Thyroid gland (tissue), 4 donors: Measurements from ENCODE around the gene PSME1. TPM values are rescaled to one million over a fixed set of nuclear protein-coding genes. Genes with fewer than 3 reads are reported as not detected.

Experiments
- DNase-seq, 2 donors: peaks; one replicate each; pipeline ENCODE4 v3.0.0-alpha.2; 2019
- H3K27ac ChIP-seq, 3 donors: fragments of 200-600 bp; sonication (generic); 1 replicate in 2 of 3; 2 replicates in 1 of 3; pipeline ENCODE4 v1.5.1; 2016 to 2019; ENCODE audit warnings: mild to moderate bottlenecking in 1 of 3, moderate library complexity in 1 of 3
- H3K27me3 ChIP-seq: fragments of 200-600 bp; sonication (generic); one replicate; pipeline ENCODE4 v1.5.1; 2019
- H3K36me3 ChIP-seq, 2 donors: fragments of 200-600 bp; sonication (generic); one replicate each; pipeline ENCODE4 v1.5.1; 2016 to 2019
- H3K4me1 ChIP-seq, 2 donors: fragments of 200-600 bp; sonication (generic); one replicate each; pipeline ENCODE4 v1.5.1; 2017 to 2019
- H3K4me3 ChIP-seq, 3 donors: fragments of 200-600 bp; sonication (generic); replicated peaks in 1 of 3; 1 replicate in 2 of 3; 2 replicates in 1 of 3; pipeline ENCODE4 v1.5.1; 2016; ENCODE audit warnings: mild to moderate bottlenecking in 1 of 3
- H3K9me3 ChIP-seq: fragments of 200-600 bp; sonication (generic); one replicate; pipeline ENCODE4 v1.5.1; 2017
- CTCF ChIP-seq, 6 experiments: fragments of 200-600 bp in 3 of 6; fragments of 450-650 bp in 3 of 6; sonication (generic) in 3 of 6; IDR thresholded peaks; one replicate each; pipeline ENCODE4 v1.5.1; 2016 to 2019; ENCODE audit warnings: antibody characterized with exemption in 6 of 6, mild to moderate bottlenecking in 2 of 6, inconsistent platforms in 1 of 6, moderate library complexity in 1 of 6
- POLR2A ChIP-seq, 2 donors: fragments of 450-650 bp; IDR thresholded peaks; one replicate each; pipeline ENCODE4 v1.6.1; 2017; ENCODE audit warnings: antibody characterized with exemption in 2 of 2, mild to moderate bottlenecking in 2 of 2, moderate library complexity in 1 of 2
- WGBS, 2 donors: methylation state at CpG; one replicate each; pipeline ENCODE4 v1.1.5; 2017; 5-methylcytosine and 5-hydroxymethylcytosine counted together
- intact Hi-C: fragments of 100-400 bp; cut with DNase I; formaldehyde crosslinking; loops from one replicate; pipeline ENCODE4 v1.15.1; 2023
- total RNA-seq, 4 donors: library from RNA; depleted of rRNA; stranded (reverse); fragments of >200 nt; gene quantifications; one replicate each; pipeline ENCODE4 v1.2.3, GENCODE V29; 2016

PSME1 gene
- total RNA-seq, 4 donors from 2014 or later, result 117 to 193 (median 186) TPM

DNA sequence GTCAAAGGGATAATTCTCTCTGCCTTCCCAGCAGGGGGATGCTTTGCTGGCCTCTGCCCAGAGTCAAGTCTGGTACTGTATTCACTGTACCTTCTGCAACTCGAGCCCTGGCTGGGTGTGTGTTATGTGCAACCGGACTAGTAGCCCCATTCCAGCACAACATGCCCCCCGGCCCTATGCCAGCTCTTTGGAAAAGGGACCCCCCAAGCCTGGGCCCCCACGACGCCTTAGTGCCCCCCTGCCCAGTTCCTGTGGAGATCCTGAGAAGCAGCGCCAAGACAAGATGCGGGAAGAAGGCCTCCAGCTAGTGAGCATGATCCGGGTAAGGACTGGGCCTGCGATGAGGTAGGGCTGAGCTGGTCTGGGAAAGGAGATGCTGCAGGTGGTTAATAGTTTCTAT lies 14.6 kb downstream of the PSME1 start:
- no peak for DNase-seq
- Histone ChIP-seq H3K36me3 (peaks cover 33 to 37% of the 10 kb centered on the region in 2 donors), H3K27me3 (no peaks in the 10 kb centered on the region), H3K9me3 (no peaks in the 10 kb centered on the region), H3K27ac (no peak overlapping the region), H3K4me1 (peaks cover 13 to 15% of the 10 kb centered on the region in 2 donors), H3K4me3 (no peak overlapping the region)
- WGBS, 2 donors, result 96 to 97% methylated on average over 9 of the region's 9 CpGs
- TF ChIP-seq CTCF (IDR thresholded peaks at IDR 0.05) (no peak), POLR2A (IDR thresholded peaks at IDR 0.05) (no peak)
- intact Hi-C loops, result no loop called here

GRCh38 chr14:24150993-24151392 lies 15.0 kb downstream of the PSME1 start:
- no peaks in the 10 kb centered on the region for H3K27me3 ChIP-seq
- TF ChIP-seq POLR2A (IDR thresholded peaks at IDR 0.05) (no peak), CTCF (IDR thresholded peaks at IDR 0.05) (no peak)
- no peak overlapping the region for H3K27ac ChIP-seq
- H3K36me3 ChIP-seq, result peaks cover 35 to 42% of the 10 kb centered on the region in 2 donors
- no peaks in the 10 kb centered on the region for H3K9me3 ChIP-seq
- DNase-seq, result no peak
- H3K4me3 ChIP-seq, result no peak overlapping the region
- WGBS, 2 donors, result 88 to 91% methylated on average over 9 of the region's 9 CpGs
- H3K4me1 ChIP-seq, result peaks cover 9 to 11% of the 10 kb centered on the region in 2 donors
- intact Hi-C loops, result no loop called here

GRCh38 chr14:24151404-24152080 lies 15.5 kb downstream of the PSME1 start:
- peaks cover 8% of the 10 kb centered on the region in 2 donors for H3K4me1 ChIP-seq
- H3K36me3 ChIP-seq, result peaks cover 38 to 47% of the 10 kb centered on the region in 2 donors
- H3K9me3 ChIP-seq, result no peaks in the 10 kb centered on the region
- TF ChIP-seq POLR2A (IDR thresholded peaks at IDR 0.05), result no peak
- no peak for TF ChIP-seq CTCF (IDR thresholded peaks at IDR 0.05)
- no peaks in the 10 kb centered on the region for H3K27me3 ChIP-seq
- WGBS, 2 donors, result 95 to 97% methylated on average over 16 of the region's 16 CpGs
- no peak for DNase-seq
- intact Hi-C loops, result no loop called here
- no peak overlapping the region for H3K4me3 ChIP-seq
- no peak overlapping the region for H3K27ac ChIP-seq

DNA sequence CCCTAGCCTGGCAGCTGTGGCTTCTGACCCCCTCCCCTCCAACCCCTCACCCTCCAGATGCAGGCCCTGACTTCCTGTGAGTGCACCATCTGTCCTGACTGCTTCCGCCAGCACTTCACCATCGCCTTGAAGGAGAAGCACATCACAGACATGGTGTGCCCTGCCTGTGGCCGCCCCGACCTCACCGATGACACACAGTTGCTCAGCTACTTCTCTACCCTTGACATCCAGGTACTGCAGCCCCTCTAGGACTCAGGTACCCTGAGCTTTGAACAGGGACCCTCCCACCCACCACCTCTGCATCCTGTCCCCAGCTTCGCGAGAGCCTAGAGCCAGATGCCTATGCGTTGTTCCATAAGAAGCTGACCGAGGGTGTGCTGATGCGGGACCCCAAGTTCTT lies 19.1 kb downstream of the PSME1 start:
- H3K36me3 ChIP-seq, result peaks cover 49 to 61% of the 10 kb centered on the region in 2 donors
- no peak for TF ChIP-seq CTCF (IDR thresholded peaks at IDR 0.05)
- TF ChIP-seq POLR2A (IDR thresholded peaks at IDR 0.05), result no peak
- H3K4me1 ChIP-seq, result no peaks in the 10 kb centered on the region
- 91 to 97% methylated on average over 9 to 10 of the region's 10 CpGs for WGBS, 2 donors
- DNase-seq, result no peak
- H3K9me3 ChIP-seq, result no peaks in the 10 kb centered on the region
- intact Hi-C loops, result no loop called here
- H3K27me3 ChIP-seq, result no peaks in the 10 kb centered on the region
- H3K4me3 ChIP-seq, result no peak overlapping the region
- no peak overlapping the region for H3K27ac ChIP-seq

DNA sequence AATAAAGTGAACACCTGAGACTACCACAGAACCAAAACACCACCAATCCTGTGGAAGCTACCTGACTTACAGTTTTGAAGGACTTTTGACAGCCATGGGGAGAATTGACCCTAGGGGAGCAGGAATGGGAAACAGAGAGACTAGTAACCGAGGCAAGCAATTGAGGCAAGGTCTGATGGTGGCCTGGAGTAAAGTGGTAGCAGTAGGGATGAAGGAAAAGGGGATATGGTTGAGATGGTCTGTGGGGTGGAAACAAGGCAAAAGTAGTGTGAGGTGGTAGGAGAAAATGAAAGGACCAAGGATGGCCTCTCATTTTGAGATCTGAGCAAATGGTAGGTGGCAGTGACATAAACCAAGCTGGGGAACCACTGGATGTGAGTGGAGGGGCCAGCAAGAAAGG lies 20.8 kb downstream of the PSME1 start:
- DNase-seq, result no peak
- TF ChIP-seq POLR2A (IDR thresholded peaks at IDR 0.05) (no peak), CTCF (IDR thresholded peaks at IDR 0.05) (no peak)
- H3K9me3 ChIP-seq, result no peaks in the 10 kb centered on the region
- 91 to 92% methylated on average over 1 of the region's 1 CpG for WGBS, 2 donors
- peaks cover 36 to 49% of the 10 kb centered on the region in 2 donors for H3K36me3 ChIP-seq
- H3K27me3 ChIP-seq, result no peaks in the 10 kb centered on the region
- no peak overlapping the region for H3K4me3 ChIP-seq
- H3K4me1 ChIP-seq, result peaks cover 4 to 10% of the 10 kb centered on the region in 2 donors
- no peak overlapping the region for H3K27ac ChIP-seq
- intact Hi-C loops, result no loop called here
